ENCODE measurements around the gene WDR82.

GRCh38 chr3:52218937-52219650, 59.4 kb downstream of the WDR82 start:
- TF ChIP-seq CTCF (IDR thresholded peaks at IDR 0.05) (peak in 4 of 6 experiments; percentile 20 to 39 (median 37)), POLR2A (IDR thresholded peaks at IDR 0.05) (peak in 1 of 2 donors; percentile 18)
